Ascending aorta (tissue), 2 donors: ENCODE measurements around the gene IPO4. TPM values are rescaled to one million over a fixed set of nuclear protein-coding genes. Genes with fewer than 3 reads are reported as not detected.
A peak's percentile ranks its signal among the peaks of the same experiment; 100 is the strongest.

Source experiments
- DNase-seq, 2 donors: peaks; one replicate each; pipeline ENCODE4 v3.0.0-alpha.2; 2019; ENCODE audit warnings: low spot score in 2 of 2
- H3K27ac ChIP-seq, 2 donors: fragments of 200-600 bp; sonication (generic); one replicate each; pipeline ENCODE4 v1.5.1; 2016 to 2017; ENCODE audit warnings: mild to moderate bottlenecking in 1 of 2
- H3K27me3 ChIP-seq: fragments of 200-600 bp; sonication (generic); one replicate; pipeline ENCODE4 v1.5.1; 2017
- H3K36me3 ChIP-seq, 2 donors: fragments of 200-600 bp; sonication (generic); one replicate each; pipeline ENCODE4 v1.5.1; 2016
- H3K4me1 ChIP-seq, 2 donors: fragments of 200-600 bp; sonication (generic); one replicate each; pipeline ENCODE4 v1.5.1; 2016 to 2017; ENCODE audit warnings: mild to moderate bottlenecking in 1 of 2
- H3K4me3 ChIP-seq, 2 donors: fragments of 200-600 bp; sonication (generic); one replicate each; pipeline ENCODE4 v1.5.1; 2016 to 2017; ENCODE audit warnings: mild to moderate bottlenecking in 1 of 2
- H3K9me3 ChIP-seq, 2 donors: fragments of 200-600 bp; sonication (generic); one replicate each; pipeline ENCODE4 v1.5.1; 2016
- intact Hi-C: fragments of 100-400 bp; cut with DNase I; formaldehyde crosslinking; loops from one replicate; pipeline ENCODE4 v1.15.1; 2023
- total RNA-seq: library from RNA; depleted of rRNA; stranded (reverse); fragments of >200 nt; gene quantifications from one replicate; pipeline ENCODE4 v1.1.0, GENCODE V29; 2016
- TF ChIP-seq, protein P1 (sequence below), 3 experiments: fragments of 200-600 bp in 2 of 3; fragments of 450-650 bp in 1 of 3; sonication (generic) in 2 of 3; IDR thresholded peaks; one replicate each; pipeline ENCODE4 v1.5.1; 2016 to 2019; ENCODE audit warnings: antibody characterized with exemption in 3 of 3, mild to moderate bottlenecking in 1 of 3, moderate library complexity in 1 of 3

IPO4 gene
- 140 TPM for total RNA-seq

- DNase-seq, result peak; percentile 81 to 97
- H3K4me1 ChIP-seq, result peaks cover 0 to 19% of the 10 kb centered on the region in 2 donors
- intact Hi-C loops, result loop anchor here (2.0 kb wide), 3 partner anchors 28 to 74 kb away; partner anchors contain the start of genes DCAF11, IRF9, NRL and PSME2
- H3K36me3 ChIP-seq, result peaks cover 32 to 46% of the 10 kb centered on the region in 2 donors
- TF ChIP-seq, protein P1, sequence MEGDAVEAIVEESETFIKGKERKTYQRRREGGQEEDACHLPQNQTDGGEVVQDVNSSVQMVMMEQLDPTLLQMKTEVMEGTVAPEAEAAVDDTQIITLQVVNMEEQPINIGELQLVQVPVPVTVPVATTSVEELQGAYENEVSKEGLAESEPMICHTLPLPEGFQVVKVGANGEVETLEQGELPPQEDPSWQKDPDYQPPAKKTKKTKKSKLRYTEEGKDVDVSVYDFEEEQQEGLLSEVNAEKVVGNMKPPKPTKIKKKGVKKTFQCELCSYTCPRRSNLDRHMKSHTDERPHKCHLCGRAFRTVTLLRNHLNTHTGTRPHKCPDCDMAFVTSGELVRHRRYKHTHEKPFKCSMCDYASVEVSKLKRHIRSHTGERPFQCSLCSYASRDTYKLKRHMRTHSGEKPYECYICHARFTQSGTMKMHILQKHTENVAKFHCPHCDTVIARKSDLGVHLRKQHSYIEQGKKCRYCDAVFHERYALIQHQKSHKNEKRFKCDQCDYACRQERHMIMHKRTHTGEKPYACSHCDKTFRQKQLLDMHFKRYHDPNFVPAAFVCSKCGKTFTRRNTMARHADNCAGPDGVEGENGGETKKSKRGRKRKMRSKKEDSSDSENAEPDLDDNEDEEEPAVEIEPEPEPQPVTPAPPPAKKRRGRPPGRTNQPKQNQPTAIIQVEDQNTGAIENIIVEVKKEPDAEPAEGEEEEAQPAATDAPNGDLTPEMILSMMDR (IDR thresholded peaks at IDR 0.05), result no peak
- H3K4me3 ChIP-seq, result peak within 1 kb of the TSS; percentile 50 to 83
- H3K9me3 ChIP-seq, result no peaks in the 10 kb centered on the region
- no peaks in the 10 kb centered on the region for H3K27me3 ChIP-seq
- peak within 1 kb of the TSS; percentile 43 to 58 for H3K27ac ChIP-seq
Observed at GRCh38 chr14:24188251-24189058, at the start of gene IPO4. TSS of gene IPO4 (minus strand) at chr14:24188816. CDS start at chr14:24188787, 29 bp downstream.

DNA sequence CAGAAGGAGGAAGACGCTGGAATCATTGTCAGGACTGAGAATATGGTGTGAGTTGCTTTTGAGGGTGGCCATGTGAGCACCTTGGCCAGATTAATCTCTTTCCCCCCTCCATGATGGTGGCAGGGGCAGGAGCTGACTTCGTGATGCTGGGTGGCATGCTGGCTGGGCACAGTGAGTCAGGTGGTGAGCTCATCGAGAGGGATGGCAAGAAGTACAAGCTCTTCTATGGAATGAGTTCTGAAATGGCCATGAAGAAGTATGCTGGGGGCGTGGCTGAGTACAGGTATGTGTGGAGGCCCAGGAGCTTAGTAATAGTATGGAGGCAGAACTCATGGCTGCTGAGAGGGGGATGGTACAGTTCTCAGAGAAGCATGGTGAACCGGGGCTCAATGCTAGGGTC lies 49.5 kb upstream of the IPO4 start:
- Histone ChIP-seq H3K36me3 (peaks cover 35 to 64% of the 10 kb centered on the region in 2 donors), H3K4me3 (no peak overlapping the region), H3K27ac (no peak overlapping the region), H3K9me3 (no peaks in the 10 kb centered on the region), H3K27me3 (no peaks in the 10 kb centered on the region), H3K4me1 (peaks cover 20 to 39% of the 10 kb centered on the region in 2 donors)
- intact Hi-C loops, result no loop called here
- DNase-seq, result peak in 1 of 2 donors; percentile 56
- TF ChIP-seq, protein P1 (IDR thresholded peaks at IDR 0.05), result no peak

DNA sequence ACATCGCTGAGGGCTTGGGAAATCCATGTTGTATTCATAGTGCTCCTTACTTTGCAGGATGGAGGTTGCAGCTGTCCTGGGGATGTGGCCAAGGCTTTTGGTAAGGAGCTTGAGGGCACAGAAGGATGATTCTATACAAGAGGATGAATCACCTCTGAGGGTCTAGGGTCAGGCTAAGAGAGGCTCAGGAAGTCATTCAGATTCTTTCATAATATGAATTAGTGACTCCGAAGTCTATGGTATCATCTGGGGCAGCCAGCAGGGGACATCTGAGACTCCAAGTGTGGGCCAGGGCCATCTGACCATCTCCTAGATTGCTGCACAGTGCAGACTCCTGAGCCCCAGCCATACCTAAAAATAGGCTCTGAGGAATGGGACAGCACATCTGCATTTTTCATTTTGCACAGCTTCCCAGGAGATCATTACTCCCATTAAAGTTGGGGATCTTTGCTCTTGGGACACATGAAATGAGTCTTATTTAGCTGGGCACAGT lies 48.9 kb upstream of the IPO4 start:
- no peaks in the 10 kb centered on the region for H3K9me3 ChIP-seq
- TF ChIP-seq, protein P1 (IDR thresholded peaks at IDR 0.05), result no peak
- intact Hi-C loops, result no loop called here
- H3K4me1 ChIP-seq, result peaks cover 21 to 39% of the 10 kb centered on the region in 2 donors
- no peak overlapping the region for H3K4me3 ChIP-seq
- H3K36me3 ChIP-seq, result peaks cover 35 to 64% of the 10 kb centered on the region in 2 donors
- H3K27me3 ChIP-seq, result no peaks in the 10 kb centered on the region
- DNase-seq, result peak in 1 of 2 donors; percentile 53
- no peak overlapping the region for H3K27ac ChIP-seq

GRCh38 chr14:24236689-24237462 lies 48.3 kb upstream of the IPO4 start:
- H3K27me3 ChIP-seq, result no peaks in the 10 kb centered on the region
- peak in 1 of 2 donors; percentile 41 for DNase-seq
- H3K4me1 ChIP-seq, result peaks cover 21 to 39% of the 10 kb centered on the region in 2 donors
- H3K27ac ChIP-seq, result no peak overlapping the region
- intact Hi-C loops, result no loop called here
- H3K36me3 ChIP-seq, result peaks cover 35 to 64% of the 10 kb centered on the region in 2 donors
- TF ChIP-seq, protein P1 (IDR thresholded peaks at IDR 0.05), result no peak
- H3K4me3 ChIP-seq, result no peak overlapping the region
- no peaks in the 10 kb centered on the region for H3K9me3 ChIP-seq

DNA sequence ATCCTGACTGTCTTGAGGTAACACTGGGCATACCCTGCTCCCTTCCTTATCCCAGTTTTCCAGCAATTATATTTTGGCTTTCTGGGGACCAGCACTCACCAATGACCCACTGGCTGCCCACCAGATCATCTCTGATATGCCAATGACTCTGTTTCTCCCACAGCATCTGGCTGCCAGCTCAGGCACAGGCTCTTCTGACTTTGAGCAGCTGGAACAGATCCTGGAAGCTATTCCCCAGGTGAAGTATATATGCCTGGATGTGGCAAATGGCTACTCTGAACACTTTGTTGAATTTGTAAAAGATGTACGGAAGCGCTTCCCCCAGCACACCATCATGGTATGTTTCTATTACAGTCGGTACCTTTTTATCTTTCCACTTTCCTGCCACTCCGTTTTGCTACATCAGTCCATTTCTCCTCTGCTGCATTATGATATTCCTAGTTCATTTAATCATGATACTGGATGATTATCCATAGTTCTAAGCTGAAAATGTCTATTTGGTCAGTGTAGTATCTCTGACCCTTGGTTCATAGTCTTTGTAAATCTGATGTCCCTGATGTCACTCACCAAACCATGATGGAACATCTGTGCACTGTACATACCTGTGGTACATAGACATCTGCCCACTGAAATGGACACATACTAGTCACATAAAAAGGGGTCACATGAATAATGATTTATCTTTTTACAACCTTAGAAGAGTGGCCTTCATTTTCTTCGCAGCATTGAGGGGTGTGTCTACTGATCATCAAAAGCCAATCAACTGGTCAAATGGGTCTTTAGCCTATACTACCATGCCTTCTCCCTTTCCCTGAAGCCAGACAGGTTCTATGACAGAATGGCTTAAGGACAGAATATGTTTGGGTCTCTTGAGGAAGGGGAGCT lies 47.4 kb upstream of the IPO4 start:
- no peak overlapping the region for H3K27ac ChIP-seq
- TF ChIP-seq, protein P1 (IDR thresholded peaks at IDR 0.05), result no peak
- peak in 1 of 2 donors; percentile 28 for DNase-seq
- peaks cover 18 to 36% of the 10 kb centered on the region in 2 donors for H3K4me1 ChIP-seq
- H3K4me3 ChIP-seq, result no peak overlapping the region
- H3K36me3 ChIP-seq, result peaks cover 35 to 64% of the 10 kb centered on the region in 2 donors
- H3K9me3 ChIP-seq, result no peaks in the 10 kb centered on the region
- no peaks in the 10 kb centered on the region for H3K27me3 ChIP-seq
- intact Hi-C loops, result no loop called here
